Measurements from ENCODE around the gene HINT1. TPM values are rescaled to one million over a fixed set of nuclear protein-coding genes. Genes with fewer than 3 reads are reported as not detected.

Gene HINT1
- total and polyA plus RNA-seq, 9 of the 15 experiments (the other 6 are each of a cell fraction or from before 2014, with no cell fraction given), result 296 to 1,027 (median 500) TPM

DNA sequence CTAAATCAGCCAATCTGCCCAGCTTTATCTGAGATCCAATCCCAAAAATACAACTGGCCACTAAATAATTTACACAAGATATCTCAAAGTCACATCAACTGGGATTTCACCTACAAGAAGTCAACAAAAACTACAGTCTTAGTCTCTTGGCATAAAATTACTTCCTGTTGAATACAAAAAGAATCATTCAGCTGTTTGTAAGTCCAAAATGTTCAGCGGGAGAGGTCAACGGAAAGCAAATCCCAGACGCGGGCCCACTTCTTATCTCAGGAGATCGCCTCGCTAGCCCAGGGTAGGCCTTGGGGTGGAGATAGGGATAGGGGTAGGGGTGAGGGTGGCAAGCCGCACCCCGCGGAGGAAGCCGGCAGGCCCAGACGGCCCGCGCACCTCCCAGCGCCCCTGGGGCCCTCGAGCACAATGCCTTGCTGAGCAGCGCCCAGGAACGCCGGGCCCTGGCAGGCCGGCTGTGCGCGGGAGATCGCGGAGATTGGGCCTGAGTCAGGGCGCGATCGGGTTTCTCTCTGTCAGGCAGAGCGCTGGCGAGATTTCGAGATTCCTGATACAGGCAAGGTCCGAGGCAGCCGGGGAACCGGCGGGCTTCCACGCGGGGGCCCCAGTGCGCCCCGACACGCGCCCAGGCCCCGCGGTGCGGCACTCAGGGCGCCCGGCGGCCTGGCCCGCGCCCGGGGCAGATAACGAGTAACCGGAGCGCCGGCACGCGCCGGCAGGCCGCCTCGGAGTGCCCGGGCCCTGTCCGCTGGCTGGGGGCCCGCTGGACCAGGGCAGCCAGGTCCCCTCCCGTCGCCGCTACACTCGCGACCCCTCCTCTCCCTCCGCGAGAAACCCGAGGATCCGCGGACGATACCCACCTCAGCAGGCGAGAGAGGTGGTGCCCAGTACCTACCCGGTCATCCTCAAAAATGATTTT, 601 bp downstream of the HINT1 start (continued):
- TF ChIP-seq, protein P1, sequence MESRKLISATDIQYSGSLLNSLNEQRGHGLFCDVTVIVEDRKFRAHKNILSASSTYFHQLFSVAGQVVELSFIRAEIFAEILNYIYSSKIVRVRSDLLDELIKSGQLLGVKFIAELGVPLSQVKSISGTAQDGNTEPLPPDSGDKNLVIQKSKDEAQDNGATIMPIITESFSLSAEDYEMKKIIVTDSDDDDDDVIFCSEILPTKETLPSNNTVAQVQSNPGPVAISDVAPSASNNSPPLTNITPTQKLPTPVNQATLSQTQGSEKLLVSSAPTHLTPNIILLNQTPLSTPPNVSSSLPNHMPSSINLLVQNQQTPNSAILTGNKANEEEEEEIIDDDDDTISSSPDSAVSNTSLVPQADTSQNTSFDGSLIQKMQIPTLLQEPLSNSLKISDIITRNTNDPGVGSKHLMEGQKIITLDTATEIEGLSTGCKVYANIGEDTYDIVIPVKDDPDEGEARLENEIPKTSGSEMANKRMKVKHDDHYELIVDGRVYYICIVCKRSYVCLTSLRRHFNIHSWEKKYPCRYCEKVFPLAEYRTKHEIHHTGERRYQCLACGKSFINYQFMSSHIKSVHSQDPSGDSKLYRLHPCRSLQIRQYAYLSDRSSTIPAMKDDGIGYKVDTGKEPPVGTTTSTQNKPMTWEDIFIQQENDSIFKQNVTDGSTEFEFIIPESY (CRISPR knock-in tag; IDR thresholded peaks at IDR 0.05), result no peak; the same call in 1 of the 2 replicates
- TF ChIP-seq ARID2 (IDR thresholded peaks at IDR 0.05), result 0 out of 2 replicates have a peak, but pooled peaks have one; percentile 40

- Histone ChIP-seq H3K4me1 (replicated peaks in 1 of 2; ENCODE audit: control insufficient read depth in 2 of 2, insufficient read depth in 2 of 2, low read length in 2 of 2) (peaks cover 14 to 21% of the 10 kb centered on the region in 2 experiments), H3K4me3 (peak overlapping the region; percentile 82), H3K27me3 (ENCODE audit: control insufficient read depth in 2 of 2, insufficient read depth in 2 of 2, low read length in 2 of 2) (no peaks in the 10 kb centered on the region), H3K36me3 (ENCODE audit: control insufficient read depth, insufficient read depth, low read length) (peaks cover 49% of the 10 kb centered on the region), H3K4me2 (ENCODE audit: insufficient read depth, low read length) (peak overlapping the region; percentile 49), H3K9ac (ENCODE audit: insufficient read depth in 1 of 2, low read depth in 2 of 2, low read length in 2 of 2) (peak overlapping the region; percentile 59 to 91), H3K9me3 (replicated peaks; ENCODE audit: control insufficient read depth, insufficient read depth, low read depth, low read length) (no peaks in the 10 kb centered on the region), H4K20me1 (replicated peaks; ENCODE audit: control insufficient read depth, insufficient read depth, low read length) (no peaks in the 10 kb centered on the region), H2AFZ (ENCODE audit: low read depth, low read length) (no peak overlapping the region), H3K27ac (ENCODE audit: extremely low read depth, low read depth, low read length) (peak overlapping the region; percentile 97), H3K9me1 (ENCODE audit: control insufficient read depth, insufficient read depth, low read length) (no peaks in the 10 kb centered on the region), H3K79me2 (ENCODE audit: control insufficient read depth, insufficient read depth, low read length) (peaks cover 48% of the 10 kb centered on the region)
- intact Hi-C loops (cut with micrococcal nuclease), result loop anchor here (1.0 kb wide), 1 partner anchor 219 kb away; no protein-coding TSS in a partner anchor
- in situ Hi-C loops (cut with MboI), result no loop called here
- CTCF ChIA-PET (ENCODE audit: low intra/inter-chr PET ratio), result no interaction called here
- peak in 2 of 4 experiments; percentile 45 to 46 for DNase-seq (ENCODE audit: extremely low read depth in 1 of 4, low spot score in 3 of 4)
- peak; percentile 78 for FAIRE-seq
- BruUV-seq (replicated peaks), result TSS peak; percentile 45
- 0 out of 3 replicates have a peak, but pooled peaks have one; percentile 11 for ATAC-seq
- POLR2A ChIA-PET, result interaction anchor here (0.8 to 7.2 kb wide), 7 partner anchors 13 to 245 kb away, joined by 3 to 65 read pairs (median 3); no protein-coding TSS in a partner anchor
- 2% methylated on average over 9 of the region's 9 CpGs for WGBS (ENCODE audit: insufficient coverage, low coverage, missing lambda C conversion rate)
- 0 out of 2 replicates have a peak, but pooled peaks have one; percentile 9 for TF ChIP-seq ZNF592 (IDR thresholded peaks at IDR 0.05)
- peak in 1 of 2 experiments; percentile 39; a peak in 1 of 4 replicates for TF ChIP-seq MNT (conservative IDR thresholded peaks at IDR 0.05)
- peak; percentile 9 for TF ChIP-seq U2AF1 (optimal IDR thresholded peaks at IDR 0.05; ENCODE audit: low read depth, low read length)
- peak; percentile 31 for TF ChIP-seq TAF1 (IDR thresholded peaks at IDR 0.05; ENCODE audit: control insufficient read depth, extremely low read depth, insufficient read depth, low read length, severe bottlenecking)
- TF ChIP-seq POLR2H (tag; IDR thresholded peaks at IDR 0.05; ENCODE audit: low read depth), result peak; percentile 82
These were observed 1.6 kb downstream of the HINT1 start for GRCh38 chr5:131163276-131164119.

Measured in K562 (cell line).